Superior temporal gyrus (tissue), 1 donor: ENCODE measurements around the gene IRF2.

ENCODE experiments used
- DNase-seq: peaks from one replicate; pipeline ENCODE4 v3.0.0-alpha.2; 2016; ENCODE audit errors: extremely low spot score

IRF2 gene

DNA sequence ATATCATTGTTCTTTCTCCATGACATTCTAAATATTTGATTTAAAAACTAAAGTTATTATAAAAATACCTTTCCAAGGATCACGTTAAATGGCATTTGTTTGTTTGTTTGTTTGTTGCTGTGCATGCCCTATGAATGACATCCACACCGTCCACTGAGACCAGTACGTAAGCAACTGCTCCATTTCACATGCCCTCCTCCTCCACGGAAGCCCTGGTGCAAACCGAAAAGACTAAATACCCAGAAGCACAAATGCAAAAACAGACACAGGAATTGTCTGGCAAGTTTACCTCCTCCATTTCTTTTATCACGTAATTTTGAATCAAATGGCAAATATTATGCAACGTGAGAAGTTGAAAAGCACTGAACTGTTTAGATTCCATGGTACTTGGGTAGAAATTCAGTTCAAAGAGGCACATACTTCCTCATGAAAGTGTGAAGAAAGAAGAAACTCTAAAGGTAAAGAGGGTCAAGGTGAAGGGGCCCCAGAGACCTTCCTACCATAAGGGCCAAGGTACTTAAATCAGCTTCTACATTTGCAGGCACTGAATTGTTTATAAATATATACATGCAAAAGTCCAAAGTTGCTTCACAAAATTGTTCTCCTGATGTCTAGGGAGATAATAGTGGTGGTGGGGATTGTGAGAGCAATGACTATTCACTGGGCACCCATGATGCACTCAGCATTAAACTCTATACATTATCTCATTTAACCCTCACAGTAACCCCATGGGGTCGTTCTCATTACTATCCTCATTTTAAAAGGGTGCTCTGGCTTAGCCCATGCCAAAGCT is 23.4 kb downstream of the IRF2 start:
- DNase-seq = no peak

GRCh38 chr4:184450045-184450444 is 24.3 kb downstream of the IRF2 start:
- DNase-seq = no peak

GRCh38 chr4:184448821-184449220 is 25.5 kb downstream of the IRF2 start:
- DNase-seq = peak; percentile 75

GRCh38 chr4:184448141-184448540 is 26.2 kb downstream of the IRF2 start:
- DNase-seq = no peak

- DNase-seq = no peak
These were observed 26.7 kb downstream of the IRF2 start for GRCh38 chr4:184447664-184448063.

GRCh38 chr4:184446132-184446658 is 28.2 kb downstream of the IRF2 start:
- DNase-seq = no peak

GRCh38 chr4:184444953-184445309 is 29.4 kb downstream of the IRF2 start:
- DNase-seq = no peak

DNA sequence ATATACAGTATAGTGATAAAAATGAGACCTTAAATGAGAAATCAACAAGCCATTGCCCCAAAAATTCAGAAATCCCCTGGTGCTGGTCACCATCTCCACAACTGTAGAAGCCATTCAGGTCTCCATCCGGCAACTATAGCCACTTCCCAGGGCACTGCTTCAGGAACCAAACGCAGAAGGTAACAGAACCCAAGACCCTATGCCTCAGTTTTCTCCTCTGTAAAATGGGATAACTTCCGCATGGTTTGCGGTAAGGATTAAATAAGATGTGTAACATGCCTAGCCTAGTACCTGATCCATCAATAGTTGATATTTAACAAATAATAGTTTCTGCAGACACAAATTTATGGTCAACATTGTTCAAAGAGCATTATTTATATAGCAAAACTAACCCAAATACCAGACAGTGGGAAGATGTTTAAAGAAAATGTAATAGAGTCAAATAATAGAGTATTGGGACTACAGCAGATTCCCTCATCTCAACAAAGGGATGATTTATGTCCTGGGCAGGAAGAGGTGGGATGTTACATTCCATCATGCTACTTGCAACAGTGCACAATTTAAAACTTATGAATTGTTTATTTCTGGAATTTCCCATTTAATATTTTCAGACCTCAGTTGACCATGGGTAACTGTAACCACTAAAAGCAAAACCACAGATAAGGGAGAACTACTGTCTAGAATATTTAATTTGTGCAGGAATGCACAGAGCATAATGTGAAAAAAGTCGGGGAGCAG is 30.0 kb downstream of the IRF2 start:
- DNase-seq = no peak

GRCh38 chr4:184443318-184443717 is 31.0 kb downstream of the IRF2 start:
- no peak for DNase-seq

DNA sequence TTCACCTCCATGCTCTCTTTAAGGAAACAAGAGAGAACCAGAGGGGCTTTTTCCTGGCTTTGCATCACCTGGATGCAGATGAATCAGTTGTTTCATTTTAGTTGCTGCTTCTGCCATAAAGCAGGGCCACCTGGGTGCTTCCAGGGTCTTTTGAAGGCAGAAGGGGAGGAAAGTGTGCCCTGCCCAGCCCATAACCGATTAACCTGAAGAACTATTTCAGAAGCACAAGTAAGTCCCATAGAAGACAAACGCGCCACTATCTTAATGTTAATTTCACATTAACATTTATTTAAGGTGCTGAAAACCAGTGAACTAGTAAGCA is 32.1 kb downstream of the IRF2 start:
- no peak for DNase-seq

GRCh38 chr4:184441461-184442313 is 32.7 kb downstream of the IRF2 start:
- DNase-seq = no peak

DNA sequence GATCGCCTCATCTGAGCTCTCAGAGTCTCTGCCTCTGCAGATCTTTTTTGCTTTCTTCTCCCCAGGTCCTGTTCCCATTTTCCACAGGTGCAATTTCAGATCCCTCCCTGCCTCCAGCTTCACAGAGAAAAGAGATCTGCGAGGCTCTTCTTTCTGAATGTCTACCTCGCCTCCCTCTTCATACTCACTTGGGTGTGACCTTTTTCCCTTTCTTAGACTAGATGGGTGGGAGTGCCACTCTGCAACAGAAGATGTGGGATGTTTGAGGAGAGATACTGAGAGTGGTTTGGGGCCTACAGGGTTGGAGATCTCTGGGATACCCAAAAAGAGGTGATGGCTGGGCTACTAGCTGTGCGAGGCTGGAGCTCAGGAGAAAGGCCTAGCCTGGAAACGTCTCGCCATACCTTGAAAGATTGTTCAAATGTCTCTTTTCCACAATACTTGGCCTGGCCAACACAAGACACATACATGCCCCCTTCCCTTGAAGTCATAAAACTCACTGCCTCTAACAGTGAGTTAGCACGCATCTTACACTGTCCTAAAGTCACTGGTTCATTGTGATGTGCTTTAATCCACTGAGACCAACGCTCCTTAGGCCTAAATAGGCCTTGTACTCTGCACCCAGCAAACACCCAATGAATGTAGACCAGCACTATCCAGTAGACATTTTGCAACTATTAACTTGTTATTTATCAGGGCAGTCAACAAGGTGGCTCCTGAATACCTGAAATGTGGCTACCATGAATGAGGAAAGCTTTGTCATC is 33.6 kb downstream of the IRF2 start:
- no peak for DNase-seq

- no peak for DNase-seq
These were observed 34.3 kb downstream of the IRF2 start for GRCh38 chr4:184439856-184440594.

DNA sequence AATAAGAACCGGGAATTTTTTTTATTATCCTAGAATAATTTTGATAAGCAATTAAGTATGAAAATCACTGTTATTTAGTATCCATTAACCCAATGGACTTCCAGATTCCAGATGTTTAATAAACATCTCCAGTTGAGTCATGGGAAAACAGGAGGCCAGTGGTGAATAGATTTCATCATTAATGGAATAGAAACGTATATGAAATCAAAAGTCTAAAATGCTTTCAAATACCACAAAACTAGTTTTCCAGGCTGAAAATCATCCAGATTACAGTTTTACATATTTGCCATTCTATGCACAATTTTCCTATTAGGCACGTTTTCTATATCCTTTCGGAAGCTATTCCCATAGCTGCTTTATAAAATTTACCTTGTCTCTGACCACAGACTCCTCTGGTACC is 35.0 kb downstream of the IRF2 start:
- no peak for DNase-seq

DNA sequence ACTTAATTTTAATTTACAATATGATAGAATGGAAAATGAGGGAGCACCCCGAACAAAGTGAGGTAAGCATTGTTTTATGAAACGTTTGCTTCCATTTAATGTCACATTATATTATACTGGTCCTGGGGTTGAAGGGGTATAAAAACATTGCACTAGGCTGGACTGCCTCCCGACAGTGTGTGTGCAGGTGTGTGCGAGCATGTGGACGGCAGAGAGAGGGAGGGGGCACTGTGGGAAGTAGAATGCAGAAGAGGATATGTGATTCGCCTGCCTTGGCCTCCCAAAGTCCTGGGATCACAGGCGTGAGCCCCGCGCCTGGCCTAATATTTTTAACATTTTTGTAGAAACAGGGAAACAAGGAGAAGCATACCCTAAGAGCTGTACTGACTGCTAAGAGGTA is 36.0 kb downstream of the IRF2 start:
- no peak for DNase-seq

DNA sequence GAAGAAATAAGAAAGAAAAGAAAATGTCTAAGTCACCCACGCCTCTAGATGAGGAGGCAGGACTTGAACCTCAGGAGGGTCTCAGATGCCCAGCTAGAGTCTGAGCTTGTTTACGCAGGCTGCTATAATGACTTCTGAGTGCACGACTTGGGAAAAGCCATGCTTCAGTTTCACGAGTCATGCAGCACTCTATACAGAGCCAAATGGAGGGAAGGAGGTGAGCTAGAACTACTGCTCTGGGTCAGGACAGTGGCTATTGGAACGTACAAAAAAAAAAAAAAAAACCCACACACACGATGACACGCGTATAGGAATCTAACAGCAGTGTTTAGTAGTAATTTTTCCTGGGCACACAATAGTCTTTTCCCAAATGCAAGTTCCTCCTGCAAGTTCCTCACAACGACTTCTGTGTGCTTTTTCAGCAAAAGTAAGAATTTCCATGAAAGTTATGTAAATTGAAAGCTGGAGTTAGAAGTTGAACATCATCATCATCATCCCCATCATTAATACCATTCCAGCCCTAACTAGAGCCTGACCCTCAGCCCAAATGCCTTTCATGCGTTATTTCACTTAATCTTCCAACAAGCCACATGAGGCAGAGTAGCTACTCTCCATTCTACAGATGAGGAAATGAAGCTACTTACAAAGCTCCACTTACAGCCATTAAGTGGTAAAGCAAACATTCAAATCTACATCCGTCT is 36.6 kb downstream of the IRF2 start:
- no peak for DNase-seq

DNA sequence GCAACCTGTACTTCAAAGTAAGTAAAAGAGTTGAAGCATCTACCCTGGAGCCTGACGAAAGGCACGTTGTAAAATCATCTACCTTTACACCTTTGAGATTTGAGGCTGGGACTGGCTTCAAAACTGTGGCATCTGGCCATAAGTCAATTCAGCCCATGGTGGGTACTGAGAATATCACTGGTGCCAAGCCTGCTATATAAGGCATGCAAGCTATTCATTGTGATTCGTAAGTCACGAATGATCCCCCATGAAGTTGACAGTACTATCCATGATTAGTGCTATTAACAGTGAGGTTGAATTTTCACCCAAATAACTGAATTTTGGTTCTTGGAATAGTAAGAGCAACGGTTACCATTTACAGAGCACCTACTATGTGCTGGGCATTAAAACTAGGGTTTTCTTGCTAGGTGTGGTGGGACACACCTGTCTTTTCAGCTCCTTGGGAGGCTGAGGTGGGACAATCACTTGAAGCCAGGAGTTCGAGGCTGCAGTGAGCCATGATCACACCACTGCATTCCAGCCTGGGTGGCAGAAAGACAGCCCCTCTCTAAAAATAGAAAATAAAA is 39.8 kb downstream of the IRF2 start:
- DNase-seq = no peak

DNA sequence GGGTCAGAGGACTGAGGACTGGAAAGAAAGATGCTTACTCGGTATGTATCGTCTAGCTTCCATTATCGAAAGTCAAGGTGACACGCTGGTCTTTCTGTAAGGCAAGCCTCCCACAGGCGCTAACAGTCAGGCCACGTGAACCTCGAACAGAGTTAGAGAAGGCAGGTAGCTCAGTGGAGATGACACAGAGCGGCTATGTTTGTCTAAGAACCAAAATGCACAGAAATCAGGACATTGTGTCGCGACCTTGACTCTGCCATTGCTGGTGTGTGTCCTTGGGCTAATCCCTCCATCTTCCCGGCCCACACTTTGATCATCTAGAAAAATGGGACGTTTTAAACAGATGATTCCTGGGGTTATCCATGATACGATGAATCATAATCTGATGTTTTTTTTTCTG is 40.3 kb downstream of the IRF2 start:
- DNase-seq = no peak

GRCh38 chr4:184433258-184433892 is 41.0 kb downstream of the IRF2 start:
- DNase-seq = no peak
